NCI-H526 (cell line): ENCODE results near the gene AGMO.

Experiments used
- DNase-seq, 2 experiments: peaks; one replicate each; lab custom pipeline; 2025; lab: John Stamatoyannopoulos, UW

AGMO gene

DNA sequence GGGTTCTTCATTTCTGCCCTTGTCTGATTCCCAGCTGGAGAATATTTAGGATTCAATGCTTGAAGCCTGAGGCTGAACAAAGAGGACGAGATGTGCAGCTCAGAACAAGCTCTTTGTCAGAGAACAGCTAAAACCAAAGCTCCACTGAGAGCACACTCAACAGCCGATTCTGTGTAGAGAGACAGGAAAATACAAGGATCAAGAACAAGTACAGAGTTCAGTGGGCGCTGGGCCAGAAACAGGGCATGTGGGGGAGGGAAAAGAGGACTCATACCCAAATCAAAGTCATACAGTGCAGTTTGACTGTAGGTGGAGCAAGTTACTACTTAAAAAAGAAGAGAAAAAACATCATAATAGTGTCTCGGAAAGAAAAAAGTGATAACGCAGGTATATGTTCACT lies at the start of gene AGMO:
TSS of gene AGMO (minus strand) at position 181 of the 400 bp plus-strand sequence.
- DNase-seq: no peak

DNA sequence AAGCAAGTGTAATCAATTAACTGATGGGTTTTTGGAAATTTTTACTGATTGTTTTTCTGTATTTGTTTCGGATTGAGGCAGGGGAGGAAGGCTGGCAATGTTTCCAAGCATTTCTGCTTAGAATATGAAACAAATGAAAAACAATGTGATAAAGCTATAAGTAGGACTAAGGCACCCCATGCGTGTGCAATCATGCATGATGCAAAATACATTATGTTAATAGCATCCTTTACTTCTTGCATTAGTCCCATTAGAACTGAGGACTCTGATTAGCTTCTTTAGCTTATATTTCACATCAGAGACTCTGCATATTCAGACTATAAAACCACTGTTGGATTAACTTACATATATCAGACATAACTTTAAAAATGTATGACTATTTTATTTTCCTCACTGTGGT lies 48.7 kb upstream of the AGMO start:
- no peak for DNase-seq

DNA sequence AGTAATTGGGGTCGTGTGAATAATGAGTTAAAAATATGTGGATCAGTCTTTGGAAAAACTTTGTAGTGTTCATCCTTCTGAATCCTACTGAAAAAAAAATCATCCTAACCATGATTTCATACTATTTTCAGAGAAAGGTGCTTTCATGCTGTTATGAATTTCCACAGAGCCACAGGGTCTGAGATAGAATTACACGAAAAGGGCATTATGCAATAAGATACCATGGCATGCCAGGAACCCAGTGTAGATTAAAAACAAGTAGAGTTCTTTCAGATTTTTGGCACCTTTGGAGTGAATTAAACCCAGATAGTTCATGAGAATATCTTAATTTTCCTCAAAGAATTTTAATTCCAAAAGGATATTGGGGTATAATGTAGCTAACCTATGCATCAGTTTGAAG lies 47.5 kb upstream of the AGMO start:
- DNase-seq: no peak

DNA sequence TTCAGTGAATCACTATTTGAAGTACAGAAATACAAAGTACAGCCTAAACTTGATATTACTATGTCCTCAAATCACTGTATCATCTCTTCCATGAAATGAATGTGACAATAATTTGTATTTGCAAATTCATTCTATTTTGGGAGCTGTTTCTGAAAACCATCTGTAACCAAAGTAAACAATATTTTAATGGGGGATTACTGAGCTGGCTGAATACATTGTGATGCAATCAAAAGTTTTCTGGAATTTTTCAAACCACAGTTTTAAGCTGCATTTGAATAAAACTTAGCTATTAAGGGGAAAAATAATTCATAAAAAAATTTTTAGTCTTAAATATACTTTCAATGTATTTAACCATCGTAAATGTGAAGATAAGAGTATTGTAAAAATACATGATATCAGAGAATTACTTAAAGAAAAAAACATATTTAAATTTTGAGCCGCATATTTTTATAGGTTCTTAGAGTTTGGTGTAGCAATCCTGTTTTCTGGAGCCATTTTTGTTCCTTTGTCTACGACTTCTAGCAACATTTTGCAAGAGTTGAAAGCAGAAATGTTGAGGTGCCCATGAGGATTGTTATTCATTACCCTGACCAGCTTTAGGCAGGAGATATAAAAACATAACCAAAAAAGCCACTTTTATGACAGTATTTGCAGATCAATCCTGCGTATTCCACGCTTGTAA lies 45.9 kb upstream of the AGMO start:
- DNase-seq: no peak

DNA sequence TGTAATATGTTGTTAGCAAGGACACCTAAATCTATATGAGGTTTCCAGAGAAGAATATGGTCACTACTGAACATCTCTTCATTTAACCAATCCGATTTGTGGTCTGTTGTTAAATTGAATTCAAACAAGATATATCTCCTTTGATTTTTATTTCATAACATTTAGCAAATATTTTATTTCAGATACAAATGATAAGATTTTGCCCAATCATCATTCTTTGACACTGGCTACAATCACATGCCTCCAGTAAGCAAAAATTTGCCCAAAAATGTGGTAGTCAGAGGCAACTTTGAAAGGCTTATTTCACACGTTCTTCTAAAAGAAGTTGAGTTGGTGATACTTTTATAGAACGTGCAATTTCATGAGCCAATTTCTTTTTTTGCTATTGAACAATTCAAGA lies 44.7 kb upstream of the AGMO start:
- no peak for DNase-seq

DNA sequence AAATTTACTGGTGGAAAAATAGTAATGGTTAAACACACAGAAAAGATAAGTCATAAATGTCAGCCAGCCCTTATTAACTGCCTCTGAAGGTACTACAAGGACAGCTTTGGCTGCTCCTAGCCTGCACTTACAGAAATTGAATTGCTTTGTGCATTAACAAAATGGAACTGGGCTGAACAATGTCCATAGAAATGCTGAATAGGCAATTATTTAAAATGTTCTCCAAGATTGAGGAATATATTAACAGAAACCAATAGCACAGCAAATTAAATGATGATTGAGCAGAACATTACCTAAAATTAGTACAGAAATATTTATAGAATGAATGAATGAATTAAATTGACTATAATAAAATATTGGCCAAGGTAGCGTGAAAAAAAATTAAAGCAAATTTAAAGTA lies 42.4 kb upstream of the AGMO start:
- no peak for DNase-seq

DNA sequence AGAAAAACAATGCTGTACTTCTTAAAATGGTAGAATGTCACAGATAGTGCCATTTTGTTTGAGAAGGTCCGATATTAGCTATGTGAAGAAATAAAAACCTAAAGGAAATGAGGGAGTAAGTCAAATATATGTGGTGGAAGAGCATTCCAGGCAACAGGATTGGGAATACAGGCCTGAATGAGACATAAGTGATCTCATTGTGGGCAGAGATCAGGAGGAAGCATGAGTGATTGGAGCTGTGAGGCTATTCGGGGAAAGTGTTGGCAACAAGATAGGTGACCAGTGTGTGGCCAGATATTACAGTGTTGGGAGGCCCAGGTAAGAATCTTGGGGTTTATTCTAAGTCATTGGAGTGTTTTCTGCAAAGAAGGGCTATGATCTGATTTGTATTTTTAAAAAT lies 41.3 kb upstream of the AGMO start:
- DNase-seq: no peak

DNA sequence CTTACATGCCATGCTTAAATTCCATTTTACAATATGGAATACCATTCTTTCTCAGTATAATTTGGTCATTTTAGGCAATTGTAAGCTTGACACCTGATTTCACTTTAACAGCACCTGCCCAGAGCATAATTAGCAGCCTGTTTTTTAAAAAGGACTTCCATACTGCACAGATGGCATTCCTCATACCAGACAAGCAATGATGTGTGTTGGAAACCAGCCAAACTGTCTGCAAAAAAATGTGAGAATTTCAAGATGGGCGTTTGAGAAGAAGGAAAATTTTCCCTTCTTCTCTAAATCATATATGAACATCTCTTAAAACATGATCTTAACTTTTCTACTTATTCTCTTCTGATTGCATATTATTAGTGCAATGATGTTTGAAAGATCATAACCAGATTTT lies 40.4 kb upstream of the AGMO start:
- no peak for DNase-seq

DNA sequence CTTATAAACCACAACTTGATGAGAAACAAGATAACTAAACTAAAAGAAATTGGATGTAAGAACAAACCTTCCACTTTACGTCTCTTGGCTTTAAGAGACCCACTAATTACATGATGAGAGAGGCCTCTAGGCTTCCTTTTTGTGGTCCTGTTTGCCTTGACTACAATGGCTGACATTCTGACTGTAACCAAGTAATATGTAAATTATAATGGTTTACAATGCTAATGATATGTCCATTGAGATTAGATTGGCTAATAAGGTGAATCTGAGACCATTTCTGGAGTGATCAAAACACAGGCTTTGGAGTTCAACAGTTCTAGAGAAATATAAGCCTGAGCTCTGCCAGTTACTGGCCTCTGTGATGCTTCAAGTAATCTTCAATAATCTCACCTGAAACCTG lies 39.4 kb upstream of the AGMO start:
- no peak for DNase-seq

DNA sequence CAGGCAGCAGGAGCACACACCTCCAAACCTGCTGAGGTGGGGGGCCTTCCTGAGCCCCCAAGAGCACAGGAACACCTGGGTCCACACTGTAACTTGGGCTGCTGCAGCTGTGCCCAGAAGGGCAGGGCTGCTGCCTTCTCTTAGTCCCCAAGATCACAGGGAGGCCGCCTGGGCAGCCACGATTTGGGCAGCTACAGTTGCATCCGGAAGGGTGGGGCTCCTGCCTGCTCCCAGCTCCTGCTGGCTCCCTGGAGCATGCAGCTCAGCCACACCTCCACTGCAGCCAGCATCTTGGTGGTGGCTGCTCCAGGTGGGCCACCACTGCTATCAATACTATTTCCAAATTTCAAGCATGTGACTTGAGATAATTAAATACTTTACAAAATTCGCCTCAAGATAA lies 38.5 kb upstream of the AGMO start:
- no peak for DNase-seq

DNA sequence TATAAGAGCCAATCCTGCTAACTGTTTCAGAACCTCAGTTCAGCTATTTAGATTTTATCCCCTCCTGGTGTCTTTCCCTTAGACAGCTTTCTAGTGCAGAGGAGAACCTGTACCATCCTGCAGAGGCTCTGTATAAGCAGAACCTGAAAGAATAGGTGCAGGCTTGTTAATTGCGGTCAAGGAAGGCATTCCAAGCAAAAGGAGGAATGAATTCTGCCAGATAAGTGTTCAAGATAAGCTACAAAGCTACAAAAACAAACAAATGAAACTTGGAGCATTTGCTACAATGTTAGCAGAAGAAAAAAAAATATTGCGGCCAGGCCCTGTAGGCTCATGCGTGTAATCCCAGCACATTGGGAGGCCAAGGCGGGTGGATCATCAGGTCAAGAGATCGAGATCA lies 32.6 kb upstream of the AGMO start:
- no peak for DNase-seq

DNA sequence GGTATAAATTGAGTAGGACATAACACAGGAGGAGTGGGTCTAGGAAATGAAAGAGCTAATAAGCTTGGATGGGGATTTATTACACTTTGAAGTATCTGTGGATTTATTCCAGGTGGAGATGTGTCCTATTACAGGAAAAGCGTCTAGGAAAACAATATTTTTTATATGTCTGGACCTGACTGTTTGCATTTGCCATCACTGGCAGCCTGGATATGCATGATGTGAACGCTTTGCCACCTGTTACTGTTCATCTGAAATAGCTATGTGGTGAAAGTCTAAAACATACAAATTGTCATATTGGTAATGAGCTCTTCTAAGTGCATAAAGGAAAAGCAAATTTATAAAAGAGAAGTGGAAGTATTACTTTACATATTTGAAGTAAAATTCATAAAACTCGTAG lies 31.6 kb upstream of the AGMO start:
- DNase-seq: no peak

DNA sequence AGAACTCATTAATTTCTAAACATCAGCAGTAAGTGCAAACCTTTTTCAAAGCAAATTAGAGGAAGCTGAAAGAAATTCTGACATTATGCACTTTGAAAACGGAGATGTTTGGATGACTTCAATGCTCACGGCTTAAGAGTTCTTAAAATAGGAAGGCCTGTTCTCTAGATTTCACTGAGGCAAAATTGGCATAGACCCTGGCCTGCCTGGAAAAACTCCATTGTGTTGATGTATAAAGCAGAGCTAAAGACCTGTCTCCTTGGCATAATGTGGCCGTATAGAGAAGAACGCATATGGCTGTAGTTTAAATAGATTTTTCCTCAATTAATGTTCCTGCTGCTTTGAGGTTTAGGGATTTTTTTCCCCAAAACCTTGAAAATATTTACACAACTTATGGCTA lies 24.5 kb upstream of the AGMO start:
- DNase-seq: no peak

DNA sequence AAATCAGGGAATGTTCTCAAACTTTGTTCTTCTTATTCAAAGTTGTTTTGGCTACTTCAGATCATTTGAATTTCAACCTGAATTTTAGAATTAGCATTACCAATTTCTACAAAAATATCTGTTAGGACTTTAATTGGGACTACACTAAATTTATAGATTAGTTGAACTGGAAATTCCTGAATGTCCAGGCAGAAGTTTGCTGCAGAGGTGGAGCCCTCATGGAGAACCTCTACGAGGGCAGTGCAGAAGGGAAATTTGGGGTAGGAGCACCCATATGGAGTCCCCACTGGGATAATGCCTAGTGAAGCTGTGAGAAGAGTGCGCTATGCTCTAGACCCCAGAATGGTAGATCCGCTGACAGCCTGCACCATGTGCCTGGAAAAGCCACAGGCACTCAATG lies 22.8 kb upstream of the AGMO start:
- no peak for DNase-seq

DNA sequence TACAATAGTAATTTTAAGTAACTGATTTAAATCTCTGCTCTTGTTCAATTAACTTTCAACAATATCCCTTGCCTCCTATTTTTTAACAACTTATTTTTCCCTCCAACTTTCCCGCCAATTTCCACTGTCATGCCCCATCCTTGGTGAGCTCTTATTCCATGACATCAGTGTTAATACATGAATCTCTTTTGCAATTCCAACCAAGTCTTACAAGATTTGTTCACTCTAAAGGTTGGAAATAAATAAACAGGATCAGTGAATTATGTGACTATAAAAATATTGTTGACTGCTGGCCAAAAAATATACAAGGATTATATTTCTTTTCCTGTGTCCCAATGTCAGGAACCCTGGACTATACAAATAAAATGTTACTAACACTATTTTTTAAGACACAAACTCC lies 21.0 kb upstream of the AGMO start:
- no peak for DNase-seq

DNA sequence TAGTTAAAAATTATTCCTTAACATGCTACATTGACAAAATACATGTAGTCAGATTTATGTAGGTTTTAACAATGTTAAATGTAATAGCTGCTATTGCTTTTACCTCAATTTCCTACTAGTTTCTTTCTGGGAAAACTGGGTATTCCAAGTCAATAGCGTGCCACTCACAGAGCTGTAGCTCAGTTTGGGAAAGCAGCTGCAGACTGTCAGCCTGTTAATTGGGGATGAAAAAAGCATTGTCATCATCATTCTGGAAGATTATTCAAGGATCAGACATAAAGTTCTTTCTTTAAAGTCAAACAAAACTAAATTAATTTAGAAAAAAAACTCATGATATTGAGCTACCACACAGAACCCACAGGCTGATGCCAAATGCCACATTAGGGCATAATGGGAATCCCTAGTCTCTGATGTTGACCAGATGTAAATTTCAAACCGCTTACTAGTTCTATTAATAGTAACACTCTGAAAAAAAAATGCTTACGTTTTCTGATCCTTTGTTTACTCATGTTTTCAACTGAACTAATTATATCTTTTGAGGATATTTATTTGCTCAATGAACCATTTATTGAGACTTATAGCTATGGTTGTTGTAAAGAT lies 19.6 kb upstream of the AGMO start:
- no peak for DNase-seq

DNA sequence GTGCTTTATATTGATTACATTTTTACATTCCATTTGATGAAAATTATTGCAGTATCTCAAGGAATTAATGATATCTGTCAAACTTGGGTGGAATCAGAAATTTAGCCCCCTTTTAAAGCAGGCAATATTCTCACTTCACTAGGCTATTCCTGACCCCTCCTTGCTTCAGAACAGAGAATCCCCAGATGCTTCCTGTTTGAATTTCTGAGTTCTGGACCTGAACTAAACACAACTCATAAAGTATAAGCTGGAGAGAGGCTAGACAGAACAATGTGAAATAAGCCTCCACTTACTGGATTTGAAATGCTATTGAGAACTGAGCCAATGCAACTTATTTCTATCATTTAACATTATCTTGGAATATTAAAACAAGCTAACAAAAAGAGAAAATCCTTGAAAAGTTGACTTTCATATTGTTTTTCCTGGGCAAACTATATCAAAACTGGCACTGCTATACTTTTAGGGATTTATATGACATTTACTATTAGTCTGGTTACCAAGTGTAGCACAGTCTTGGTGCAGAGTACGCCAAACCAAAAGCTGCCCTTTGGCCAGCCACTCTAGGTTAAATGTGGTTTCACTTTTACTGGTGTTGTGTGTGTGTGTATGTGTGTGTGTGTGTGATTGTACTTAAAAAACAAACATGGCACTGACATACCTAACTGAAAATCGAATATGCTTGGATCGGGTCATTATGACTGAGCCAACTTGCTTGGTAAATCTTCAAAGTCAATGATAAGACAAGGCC lies 19.0 kb upstream of the AGMO start:
- no peak for DNase-seq

DNA sequence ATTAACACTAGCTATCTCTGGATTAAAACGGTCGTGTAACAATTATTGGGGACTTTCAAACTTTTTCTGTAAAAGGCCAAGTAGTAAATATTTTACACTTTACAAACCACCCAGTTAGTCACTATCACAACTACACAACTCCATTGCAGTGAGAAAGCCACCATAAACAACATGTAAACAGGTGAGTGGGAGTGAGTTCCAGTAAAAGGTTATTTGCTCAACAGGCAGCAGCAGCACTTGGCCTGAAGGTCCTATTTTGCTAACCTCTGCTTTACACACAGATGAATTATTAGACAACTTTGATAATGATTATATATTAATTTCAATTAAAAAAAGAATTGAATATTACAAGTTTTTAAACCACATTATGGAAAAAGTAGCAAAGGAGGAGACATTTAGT lies 15.8 kb upstream of the AGMO start:
- DNase-seq: no peak

DNA sequence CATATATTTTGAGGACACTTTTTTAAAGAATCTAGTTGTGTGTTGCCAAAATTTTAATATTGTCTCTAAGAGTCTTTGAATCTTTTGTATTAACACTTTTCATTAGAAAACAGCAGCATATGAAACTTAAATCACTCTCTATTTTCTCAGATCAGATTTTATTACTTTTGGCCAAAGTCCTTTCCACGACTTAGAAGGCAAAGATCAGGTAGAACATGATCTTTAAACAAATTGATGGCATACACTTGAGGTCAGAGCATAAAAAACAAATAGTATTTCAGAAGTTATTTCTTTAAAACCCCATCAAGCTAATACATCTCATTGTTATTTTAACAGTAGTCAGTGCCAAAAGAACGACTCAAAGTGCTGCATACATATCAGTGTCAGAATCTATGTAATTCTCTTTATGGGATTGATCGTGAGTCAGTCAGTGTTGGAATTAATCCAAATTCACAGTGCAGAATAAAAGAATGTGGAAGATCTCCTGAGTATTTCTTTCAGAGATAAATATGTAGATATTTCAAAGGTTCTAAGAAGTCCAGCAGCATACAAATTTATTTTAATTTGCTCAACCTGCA lies 9.6 kb upstream of the AGMO start:
- no peak for DNase-seq

DNA sequence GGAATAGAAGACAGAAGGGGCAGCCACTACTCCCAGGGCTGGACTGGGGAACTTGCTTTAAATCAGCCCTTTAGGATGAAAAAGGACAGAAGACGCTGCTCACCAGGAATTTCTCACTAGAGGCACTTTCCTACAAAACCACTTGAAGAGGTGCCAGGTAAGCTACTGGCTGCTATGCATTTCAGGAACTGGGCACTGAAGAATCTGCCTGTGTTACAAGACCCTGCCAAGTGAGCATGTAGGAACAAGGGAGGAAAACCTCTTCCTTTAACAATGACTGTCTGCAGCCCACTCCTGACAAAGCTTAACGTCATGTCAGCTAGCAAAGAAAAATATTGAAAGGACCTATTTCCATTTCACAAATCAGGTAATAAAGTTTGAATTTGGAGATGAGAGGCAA lies 5.8 kb upstream of the AGMO start:
- no peak for DNase-seq

DNA sequence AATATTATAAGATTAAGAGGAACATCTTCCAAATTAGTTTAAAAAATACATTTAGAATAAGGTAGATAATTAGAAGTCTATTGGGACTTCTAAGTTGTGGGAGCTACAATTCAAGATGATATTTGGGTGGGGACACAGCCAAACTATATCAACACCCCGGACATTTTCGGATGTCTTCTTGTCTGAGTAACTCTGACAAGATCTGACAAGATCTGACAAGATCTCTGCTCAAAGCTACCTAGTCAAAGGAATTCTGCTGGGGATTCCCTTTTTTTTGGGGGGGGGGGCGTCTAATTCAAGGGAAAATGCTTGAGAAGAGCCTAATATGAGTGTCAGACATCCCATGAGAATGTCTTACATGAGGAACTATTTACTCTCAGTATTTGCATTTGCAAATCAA lies 5.2 kb upstream of the AGMO start:
- DNase-seq: no peak

DNA sequence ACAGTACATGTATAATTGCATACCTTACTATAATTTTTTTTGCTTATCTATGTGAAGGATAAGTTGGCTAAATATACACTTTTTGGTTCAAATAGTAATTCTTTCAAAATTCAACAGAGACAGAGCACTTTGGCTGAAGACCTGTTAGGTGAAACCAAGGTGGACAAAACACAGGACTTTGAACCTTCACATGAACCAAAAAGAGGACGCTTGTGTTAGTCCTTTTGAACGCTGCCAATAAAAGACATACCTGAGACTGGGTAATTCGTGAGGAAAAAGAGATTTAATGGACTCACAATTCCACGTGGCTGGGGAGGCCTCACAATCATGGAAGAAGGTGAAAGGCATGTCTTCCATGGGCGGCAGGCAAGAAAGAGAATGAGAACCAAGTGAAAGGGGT lies 4.7 kb upstream of the AGMO start:
- no peak for DNase-seq

DNA sequence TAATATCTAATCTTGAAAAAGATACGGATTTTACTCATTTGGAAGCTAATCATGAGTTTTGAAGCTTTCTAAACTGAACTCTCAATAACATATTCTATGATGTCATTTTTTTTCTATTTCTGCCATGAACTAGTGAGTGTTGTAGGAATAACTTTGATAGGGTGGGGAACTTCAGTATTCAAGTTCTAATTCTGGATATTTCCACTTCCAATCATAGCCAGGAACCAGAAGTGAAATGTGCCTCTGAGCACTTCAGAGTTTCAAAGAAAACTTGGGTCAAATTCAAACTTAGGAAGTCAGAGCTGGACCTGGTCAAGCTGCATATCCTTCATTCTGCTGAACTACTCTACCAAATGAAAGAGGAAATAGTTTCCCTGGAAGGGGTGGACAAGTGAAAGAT lies 847 bp downstream of the AGMO start:
- DNase-seq: no peak
